Suprapubic skin (tissue), 4 donors: ENCODE measurements around the gene TTLL1.

Experiments
- POLR2A ChIP-seq, 2 donors: fragments of 450-650 bp; IDR thresholded peaks; one replicate each; pipeline ENCODE4 v1.6.1; 2017; ENCODE audit warnings: antibody characterized with exemption in 2 of 2, mild to moderate bottlenecking in 2 of 2, moderate library complexity in 2 of 2
- POLR2AphosphoS5 ChIP-seq, 3 donors: sonication (generic); formaldehyde crosslinking; IDR thresholded peaks; one replicate each; pipeline ENCODE4 v1.6.1; 2017; ENCODE audit warnings: antibody characterized with exemption in 3 of 3
- TF ChIP-seq, protein P1 (sequence below), 2 donors: fragments of 200-600 bp in 1 of 2; fragments of 450-650 bp in 1 of 2; sonication (generic) in 1 of 2; IDR thresholded peaks; one replicate each; pipeline ENCODE4 v1.5.1; 2016 to 2019; ENCODE audit warnings: antibody characterized with exemption in 2 of 2, mild to moderate bottlenecking in 1 of 2, moderate library complexity in 1 of 2

DNA sequence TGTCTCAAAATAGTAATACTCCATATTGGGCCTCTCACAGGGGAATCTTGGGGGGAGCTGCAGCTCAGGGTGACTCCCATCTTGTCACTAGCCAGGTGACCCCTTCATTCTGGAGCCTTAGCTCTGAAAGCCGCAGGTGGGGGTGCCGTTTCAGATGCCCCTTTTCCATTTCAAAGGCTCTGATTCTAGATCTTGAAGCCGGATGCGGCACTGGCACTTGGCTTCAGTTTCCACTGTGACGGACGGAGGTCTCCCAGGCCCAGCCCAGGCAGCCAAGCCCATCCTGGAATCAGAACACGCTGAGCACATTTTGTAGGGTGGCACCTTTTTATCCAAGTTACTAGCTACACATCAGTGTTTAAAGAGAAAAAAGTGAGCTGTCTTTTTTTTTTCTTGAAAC is 27.7 kb upstream of the TTLL1 start:
- TF ChIP-seq, protein P1, sequence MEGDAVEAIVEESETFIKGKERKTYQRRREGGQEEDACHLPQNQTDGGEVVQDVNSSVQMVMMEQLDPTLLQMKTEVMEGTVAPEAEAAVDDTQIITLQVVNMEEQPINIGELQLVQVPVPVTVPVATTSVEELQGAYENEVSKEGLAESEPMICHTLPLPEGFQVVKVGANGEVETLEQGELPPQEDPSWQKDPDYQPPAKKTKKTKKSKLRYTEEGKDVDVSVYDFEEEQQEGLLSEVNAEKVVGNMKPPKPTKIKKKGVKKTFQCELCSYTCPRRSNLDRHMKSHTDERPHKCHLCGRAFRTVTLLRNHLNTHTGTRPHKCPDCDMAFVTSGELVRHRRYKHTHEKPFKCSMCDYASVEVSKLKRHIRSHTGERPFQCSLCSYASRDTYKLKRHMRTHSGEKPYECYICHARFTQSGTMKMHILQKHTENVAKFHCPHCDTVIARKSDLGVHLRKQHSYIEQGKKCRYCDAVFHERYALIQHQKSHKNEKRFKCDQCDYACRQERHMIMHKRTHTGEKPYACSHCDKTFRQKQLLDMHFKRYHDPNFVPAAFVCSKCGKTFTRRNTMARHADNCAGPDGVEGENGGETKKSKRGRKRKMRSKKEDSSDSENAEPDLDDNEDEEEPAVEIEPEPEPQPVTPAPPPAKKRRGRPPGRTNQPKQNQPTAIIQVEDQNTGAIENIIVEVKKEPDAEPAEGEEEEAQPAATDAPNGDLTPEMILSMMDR (IDR thresholded peaks at IDR 0.05), result no peak
- TF ChIP-seq POLR2A (IDR thresholded peaks at IDR 0.05), result no peak
- TF ChIP-seq POLR2AphosphoS5 (IDR thresholded peaks at IDR 0.05), result no peak
